ENCODE measurements around the gene CDK6.
"Not testable (repeated sequence)": the region's sequence is repeated elsewhere in the genome, so short reads cannot be mapped to it uniquely, and the experiment has no call there.

CDK6 gene

DNA sequence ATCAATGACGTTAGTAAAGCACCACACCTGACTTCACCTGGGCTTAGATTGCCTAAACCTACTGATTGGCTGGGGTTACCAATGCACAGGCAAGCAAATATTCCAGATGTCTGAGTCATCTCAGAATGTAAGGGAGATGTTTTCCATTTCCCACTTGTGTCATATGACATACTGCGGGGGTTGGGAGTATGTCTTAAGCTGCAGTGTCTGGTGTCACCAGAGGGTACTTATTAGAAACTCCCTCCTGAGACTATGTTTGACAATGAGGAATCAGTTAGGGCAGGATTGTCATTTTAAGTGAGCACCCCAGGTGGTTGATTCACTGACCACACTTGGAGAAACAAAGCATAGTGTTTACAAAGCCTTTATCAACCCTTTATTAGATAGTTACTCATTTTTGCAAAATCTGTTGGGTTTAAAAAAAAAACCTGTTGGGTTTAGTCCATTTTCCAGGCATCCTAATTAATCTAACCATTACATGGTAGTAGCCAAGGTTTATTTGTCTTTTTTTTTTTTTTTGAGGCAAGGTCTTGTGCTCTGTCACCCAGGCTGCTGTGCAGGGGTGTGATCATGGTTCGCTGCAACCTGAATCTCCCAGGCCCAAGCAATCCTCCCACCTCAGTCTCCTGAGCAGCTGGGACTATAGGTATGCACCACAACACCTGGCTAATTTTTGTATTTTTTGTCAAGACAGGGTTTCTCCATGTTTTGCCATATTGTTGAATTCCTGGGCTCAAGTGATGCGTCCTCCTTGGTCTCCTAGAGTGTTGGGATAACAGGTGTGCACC, 72.5 kb downstream of the CDK6 start:
- TF ChIP-seq, protein P1, sequence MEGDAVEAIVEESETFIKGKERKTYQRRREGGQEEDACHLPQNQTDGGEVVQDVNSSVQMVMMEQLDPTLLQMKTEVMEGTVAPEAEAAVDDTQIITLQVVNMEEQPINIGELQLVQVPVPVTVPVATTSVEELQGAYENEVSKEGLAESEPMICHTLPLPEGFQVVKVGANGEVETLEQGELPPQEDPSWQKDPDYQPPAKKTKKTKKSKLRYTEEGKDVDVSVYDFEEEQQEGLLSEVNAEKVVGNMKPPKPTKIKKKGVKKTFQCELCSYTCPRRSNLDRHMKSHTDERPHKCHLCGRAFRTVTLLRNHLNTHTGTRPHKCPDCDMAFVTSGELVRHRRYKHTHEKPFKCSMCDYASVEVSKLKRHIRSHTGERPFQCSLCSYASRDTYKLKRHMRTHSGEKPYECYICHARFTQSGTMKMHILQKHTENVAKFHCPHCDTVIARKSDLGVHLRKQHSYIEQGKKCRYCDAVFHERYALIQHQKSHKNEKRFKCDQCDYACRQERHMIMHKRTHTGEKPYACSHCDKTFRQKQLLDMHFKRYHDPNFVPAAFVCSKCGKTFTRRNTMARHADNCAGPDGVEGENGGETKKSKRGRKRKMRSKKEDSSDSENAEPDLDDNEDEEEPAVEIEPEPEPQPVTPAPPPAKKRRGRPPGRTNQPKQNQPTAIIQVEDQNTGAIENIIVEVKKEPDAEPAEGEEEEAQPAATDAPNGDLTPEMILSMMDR (conservative IDR thresholded peaks at IDR 0.05; ENCODE audit: low read depth, low read length): no peak
- no peak overlapping the region for H3K4me3 ChIP-seq (ENCODE audit: low read length)
- DNase-seq (ENCODE audit: low read depth): no peak

DNA sequence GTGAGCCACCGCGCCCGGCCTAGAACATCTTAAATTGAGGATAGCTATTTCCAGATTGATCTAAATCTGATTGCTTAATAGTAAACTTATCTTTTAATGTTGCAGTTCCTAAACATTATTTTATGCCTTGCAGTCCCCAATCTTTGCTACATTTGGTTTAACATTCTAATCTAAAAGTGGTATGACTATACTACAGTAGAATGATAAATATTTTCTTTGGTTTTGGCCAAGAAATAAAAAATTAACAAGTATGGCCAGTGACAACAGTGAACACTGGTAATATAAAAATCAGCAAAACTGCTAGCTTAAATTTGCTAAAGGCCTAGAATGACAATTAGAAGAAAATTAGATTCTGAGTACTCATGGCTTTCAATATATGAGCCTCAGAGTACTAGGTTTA, 73.5 kb downstream of the CDK6 start:
- DNase-seq (ENCODE audit: low read depth): no peak
- TF ChIP-seq, protein P1 (conservative IDR thresholded peaks at IDR 0.05; ENCODE audit: low read depth, low read length): no peak
- H3K4me3 ChIP-seq (ENCODE audit: low read length): no peak overlapping the region

DNA sequence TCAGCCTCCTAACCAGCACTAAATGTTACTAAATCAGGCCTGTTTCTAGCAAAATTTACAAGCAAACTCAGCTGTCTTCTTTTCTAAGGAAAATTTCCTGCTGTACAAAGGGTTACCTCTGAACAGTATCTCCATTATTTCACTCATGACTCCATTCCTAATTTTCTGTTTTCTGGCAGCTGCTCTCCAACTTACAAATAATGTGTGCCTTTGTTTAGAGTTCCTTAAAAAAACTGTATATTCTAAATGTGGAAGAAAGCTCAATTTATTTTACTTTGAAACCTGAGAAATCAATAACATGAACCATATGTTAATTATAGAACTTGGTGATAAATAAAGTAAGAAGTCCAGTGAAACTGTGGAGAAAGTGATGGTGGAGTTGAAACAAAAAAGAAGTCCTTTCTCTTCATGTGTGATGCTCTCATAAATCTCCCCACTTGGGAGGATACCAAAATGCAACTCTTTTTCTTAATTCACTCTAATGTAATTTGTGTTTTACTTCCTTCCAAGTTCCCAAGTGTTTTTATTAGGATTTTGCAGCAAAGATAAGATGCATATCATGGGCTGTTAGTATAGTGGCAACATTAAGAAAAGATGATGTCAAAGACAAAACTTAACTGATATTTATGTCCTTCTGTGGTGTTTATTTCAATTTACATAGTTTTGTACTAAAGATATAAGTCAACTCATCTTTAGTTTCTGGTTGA, 74.8 kb downstream of the CDK6 start:
- DNase-seq (ENCODE audit: low read depth): no peak
- TF ChIP-seq, protein P1 (conservative IDR thresholded peaks at IDR 0.05; ENCODE audit: low read depth, low read length): no peak

DNA sequence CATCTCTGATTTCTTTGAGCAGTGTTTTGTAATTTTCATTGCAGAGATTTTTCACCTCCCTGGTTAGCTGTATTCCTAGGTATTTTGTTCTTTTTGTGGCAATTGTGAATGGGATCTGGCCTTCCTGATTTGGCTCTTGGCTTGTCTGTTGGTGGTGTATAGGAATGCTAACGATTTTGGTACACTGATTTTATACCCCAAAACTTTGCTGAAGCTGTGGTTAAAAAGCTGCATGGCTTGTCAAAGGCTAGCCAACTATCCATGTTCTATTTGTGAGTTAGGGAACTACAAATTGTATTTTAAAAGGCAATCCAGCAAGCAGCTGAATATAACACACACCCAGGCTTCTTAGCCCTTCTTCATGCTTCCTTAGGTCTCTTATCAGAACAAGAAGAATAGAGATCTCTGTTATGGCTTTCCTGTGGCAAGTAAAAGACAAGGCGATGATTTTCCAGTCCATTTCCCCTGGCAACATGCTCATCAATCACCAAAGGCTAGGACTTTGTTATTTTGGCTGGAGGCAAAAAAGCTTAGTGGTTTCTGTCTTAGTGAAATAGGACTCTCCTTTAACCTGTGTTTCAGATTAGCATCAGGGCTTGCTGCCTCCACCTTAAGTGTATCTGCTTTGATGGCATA, 77.5 kb downstream of the CDK6 start:
- TF ChIP-seq, protein P1 (conservative IDR thresholded peaks at IDR 0.05; ENCODE audit: low read depth, low read length): no peak
- DNase-seq (ENCODE audit: low read depth): no peak

More for the DNA sequence above, 74.8 kb downstream of the CDK6 start:
- H3K4me3 ChIP-seq (ENCODE audit: low read length): no peak overlapping the region

DNA sequence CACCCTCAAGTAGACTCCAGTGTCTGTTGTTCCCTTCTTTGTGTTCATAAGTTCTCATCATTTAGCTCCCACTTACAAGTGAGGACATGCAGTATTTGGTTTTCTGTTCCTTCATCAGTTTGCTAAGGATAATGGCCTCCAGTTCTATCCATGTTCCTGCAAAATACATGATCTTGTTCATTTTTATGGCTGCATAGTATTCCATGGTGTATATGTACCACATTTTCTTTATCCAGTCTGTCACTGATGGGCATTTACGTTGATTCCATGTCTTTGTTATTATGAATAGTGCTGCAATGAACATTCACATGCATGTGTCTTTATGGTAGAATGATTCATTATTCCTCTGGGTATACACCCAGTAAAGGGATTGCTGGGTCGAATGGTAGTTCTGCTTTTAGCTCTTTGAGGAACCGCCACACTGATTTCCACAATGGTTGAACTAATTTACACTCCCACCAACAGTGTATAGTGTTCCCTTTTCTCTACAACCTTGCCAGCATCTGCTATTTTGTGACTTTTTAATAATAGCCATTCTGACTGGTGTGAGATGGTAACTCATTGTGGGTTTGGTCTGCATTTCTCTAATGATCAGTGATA, 79.0 kb downstream of the CDK6 start:
- H3K4me3 ChIP-seq (ENCODE audit: low read length); DNase-seq (ENCODE audit: low read depth): not testable (repeated sequence)

More for the DNA sequence above, 77.5 kb downstream of the CDK6 start:
- H3K4me3 ChIP-seq (ENCODE audit: low read length): no peak overlapping the region

DNA sequence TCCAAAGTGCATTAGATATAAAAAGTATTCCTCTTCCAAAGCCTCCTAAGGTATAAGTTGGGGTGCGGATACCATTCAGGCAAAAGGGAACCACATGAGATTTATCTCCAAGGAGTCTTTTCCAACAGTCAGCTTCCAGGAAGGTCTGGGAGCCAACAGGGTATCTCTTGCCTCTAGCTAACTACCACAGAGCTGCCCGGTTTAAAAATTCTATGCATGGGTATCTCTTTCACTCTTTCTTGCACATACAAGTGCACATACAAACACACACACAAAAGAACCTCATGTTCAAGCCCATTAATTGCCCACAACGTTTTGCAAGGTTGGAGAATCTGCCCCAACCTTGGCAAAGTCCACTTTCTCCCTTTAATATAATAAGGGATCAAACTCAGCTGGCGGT, 80.7 kb downstream of the CDK6 start:
- DNase-seq (ENCODE audit: low read depth): no peak
- no peak overlapping the region for H3K4me3 ChIP-seq (ENCODE audit: low read length)
- TF ChIP-seq, protein P1 (conservative IDR thresholded peaks at IDR 0.05; ENCODE audit: low read depth, low read length): no peak

DNA sequence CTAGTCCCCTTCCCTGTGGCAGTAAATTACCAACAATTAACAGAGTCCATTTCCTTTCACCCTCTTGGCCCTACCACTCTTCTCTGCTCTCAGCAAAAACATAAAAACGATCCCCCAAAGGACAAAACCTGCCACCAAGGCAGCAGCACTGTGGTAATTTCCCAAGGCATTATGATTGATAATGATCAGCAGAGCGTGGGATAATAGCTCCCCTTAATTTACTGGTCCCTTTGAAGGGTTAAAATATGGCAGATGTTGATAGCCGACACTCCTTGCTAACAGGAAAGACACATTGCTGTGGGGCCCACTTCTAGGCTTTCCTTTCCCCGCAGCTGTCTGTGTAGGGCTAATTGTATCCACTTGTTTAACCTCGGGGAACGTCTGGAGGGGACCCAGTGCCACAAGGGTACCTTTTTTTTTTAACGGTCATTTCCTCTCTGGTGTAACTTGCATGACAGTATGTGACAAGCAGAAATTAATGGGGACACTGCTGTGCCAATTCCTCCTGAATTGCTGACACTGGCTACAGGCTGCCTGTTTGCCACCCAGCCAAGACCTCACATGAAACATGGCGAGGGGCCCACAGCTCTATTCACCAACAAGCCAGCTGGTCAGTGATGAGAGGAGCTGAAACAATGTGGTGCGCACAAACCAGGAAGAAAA, 81.3 kb downstream of the CDK6 start:
- DNase-seq (ENCODE audit: low read depth): no peak
- TF ChIP-seq, protein P1 (conservative IDR thresholded peaks at IDR 0.05; ENCODE audit: low read depth, low read length): no peak
- no peak overlapping the region for H3K4me3 ChIP-seq (ENCODE audit: low read length)

Data from retinal pigment epithelial cell (primary cell).